RWPE1 (cell line): ENCODE results near the gene MON2.

Experiments used
- CTCF ChIA-PET: fragments of 350-600 bp; sonication (Branson Sonifier 250); formaldehyde crosslinking; extraction: SDS; loops from one replicate; lab custom pipeline; 2021; lab: Yijun Ruan, JAX
- POLR2A ChIA-PET: fragments of 400-600 bp; formaldehyde crosslinking; extraction: SDS; loops from one replicate; lab custom pipeline; 2020; ENCODE audit warnings: antibody characterized with exemption; ENCODE audit not compliant: low non-redundant PET; lab: Yijun Ruan, JAX
- DNase-seq: peaks from one replicate; pipeline ENCODE4 v3.0.0; 2012; ENCODE audit warnings: low spot score
- H3K27ac ChIP-seq: fragments of 450-650 bp; 2 replicates; pipeline ENCODE4 v1.5.1; 2017
- TF ChIP-seq, protein P1 (sequence below): fragments of 450-650 bp; conservative IDR thresholded peaks from 2 replicates; pipeline ENCODE4 v1.5.1; 2017; ENCODE audit warnings: low read depth, mild to moderate bottlenecking

Gene MON2

DNA sequence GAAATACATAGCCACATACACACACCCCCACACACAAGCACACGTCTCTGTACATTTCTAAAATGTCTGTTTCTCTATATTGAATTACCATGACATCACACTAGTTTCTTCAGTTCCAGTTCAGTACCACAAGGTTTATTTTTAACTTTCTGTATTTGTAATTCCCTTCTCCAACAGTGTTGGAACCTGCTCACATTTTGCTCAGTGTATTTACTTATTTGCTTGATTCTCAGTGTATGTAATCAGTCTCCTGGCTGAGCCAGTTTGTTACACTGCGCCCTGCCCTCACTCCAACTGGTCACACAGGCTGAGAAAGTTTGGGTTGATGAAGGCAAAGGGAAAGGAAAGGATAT, 67.1 kb downstream of the MON2 start:
- ChIA-PET POLR2A (no interaction called here), CTCF (no interaction called here)
- DNase-seq, result no peak
- H3K27ac ChIP-seq, result no peak overlapping the region
- TF ChIP-seq, protein P1, sequence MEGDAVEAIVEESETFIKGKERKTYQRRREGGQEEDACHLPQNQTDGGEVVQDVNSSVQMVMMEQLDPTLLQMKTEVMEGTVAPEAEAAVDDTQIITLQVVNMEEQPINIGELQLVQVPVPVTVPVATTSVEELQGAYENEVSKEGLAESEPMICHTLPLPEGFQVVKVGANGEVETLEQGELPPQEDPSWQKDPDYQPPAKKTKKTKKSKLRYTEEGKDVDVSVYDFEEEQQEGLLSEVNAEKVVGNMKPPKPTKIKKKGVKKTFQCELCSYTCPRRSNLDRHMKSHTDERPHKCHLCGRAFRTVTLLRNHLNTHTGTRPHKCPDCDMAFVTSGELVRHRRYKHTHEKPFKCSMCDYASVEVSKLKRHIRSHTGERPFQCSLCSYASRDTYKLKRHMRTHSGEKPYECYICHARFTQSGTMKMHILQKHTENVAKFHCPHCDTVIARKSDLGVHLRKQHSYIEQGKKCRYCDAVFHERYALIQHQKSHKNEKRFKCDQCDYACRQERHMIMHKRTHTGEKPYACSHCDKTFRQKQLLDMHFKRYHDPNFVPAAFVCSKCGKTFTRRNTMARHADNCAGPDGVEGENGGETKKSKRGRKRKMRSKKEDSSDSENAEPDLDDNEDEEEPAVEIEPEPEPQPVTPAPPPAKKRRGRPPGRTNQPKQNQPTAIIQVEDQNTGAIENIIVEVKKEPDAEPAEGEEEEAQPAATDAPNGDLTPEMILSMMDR, result no peak

- no peak for DNase-seq
- TF ChIP-seq, protein P1, result no peak
- no peak overlapping the region for H3K27ac ChIP-seq
- CTCF ChIA-PET, result no interaction called here
- POLR2A ChIA-PET, result no interaction called here
Measured at GRCh38 chr12:62536546-62536945, 69.9 kb downstream of the MON2 start.

DNA sequence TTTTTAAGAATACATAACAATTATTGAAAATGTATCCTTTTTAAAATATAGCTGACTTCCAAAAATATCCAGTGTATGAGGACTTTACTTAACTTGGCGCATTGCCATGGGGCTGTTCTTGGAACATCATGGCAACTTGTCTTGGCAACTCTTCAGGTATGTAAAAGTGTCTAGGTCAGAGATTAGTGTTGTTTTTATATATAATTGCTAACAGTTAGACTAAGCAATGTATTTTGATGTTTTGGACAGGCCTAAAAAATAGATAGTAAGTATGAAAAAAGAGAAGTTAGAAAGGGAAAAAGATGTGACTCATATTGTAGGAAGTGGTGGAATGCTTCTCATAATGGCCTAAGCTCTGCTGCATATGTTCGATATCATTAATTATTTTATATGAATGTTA, 70.9 kb downstream of the MON2 start:
- POLR2A ChIA-PET, result no interaction called here
- no peak overlapping the region for H3K27ac ChIP-seq
- DNase-seq, result no peak
- TF ChIP-seq, protein P1, result no peak
- CTCF ChIA-PET, result interaction anchor here (0.9 kb wide), 1 partner anchor 12 kb away, joined by 4 read pairs; no protein-coding TSS in a partner anchor

DNA sequence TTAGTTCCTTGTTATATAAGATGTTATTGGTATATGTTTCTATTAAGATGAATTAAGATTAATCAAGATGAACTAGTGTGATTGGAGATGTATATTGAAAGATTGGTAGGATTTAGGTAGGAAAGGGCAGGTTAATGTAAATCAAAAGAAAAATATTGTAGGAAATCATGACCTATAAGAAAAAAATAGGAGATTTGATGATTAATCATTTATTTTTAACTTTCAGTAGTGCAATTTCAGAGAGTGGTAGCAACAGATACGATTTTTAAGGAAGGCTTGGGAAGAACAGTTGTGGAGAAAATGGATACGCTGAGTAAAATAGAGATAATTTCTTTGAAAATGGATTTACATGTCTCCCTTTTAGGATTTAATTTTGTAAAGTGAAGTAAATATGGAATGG, 73.7 kb downstream of the MON2 start:
- TF ChIP-seq, protein P1, result no peak
- H3K27ac ChIP-seq, result no peak overlapping the region
- no peak for DNase-seq
- POLR2A ChIA-PET, result no interaction called here
- CTCF ChIA-PET, result no interaction called here

DNA sequence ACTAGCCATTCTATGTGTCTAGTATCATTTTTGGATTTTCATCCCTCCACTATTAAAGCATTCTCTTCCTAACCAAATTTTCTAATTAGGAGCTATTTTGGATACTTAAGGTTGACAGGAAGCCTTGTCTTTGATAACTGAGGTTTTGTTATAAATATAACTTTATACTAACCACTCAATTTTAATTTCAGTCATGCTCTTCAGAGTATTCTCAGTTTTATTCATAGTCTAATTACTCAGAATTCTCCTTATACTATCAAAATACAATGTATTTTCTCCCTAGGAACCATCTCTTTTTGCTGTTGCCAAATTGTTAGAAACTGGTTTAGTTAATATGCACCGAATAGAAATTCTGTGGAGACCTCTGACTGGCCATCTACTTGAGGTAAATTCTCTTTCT, 76.2 kb downstream of the MON2 start:
- TF ChIP-seq, protein P1, result no peak
- DNase-seq, result no peak
- CTCF ChIA-PET, result no interaction called here
- POLR2A ChIA-PET, result no interaction called here
- no peak overlapping the region for H3K27ac ChIP-seq

- TF ChIP-seq, protein P1, result no peak
- POLR2A ChIA-PET, result no interaction called here
- no peak overlapping the region for H3K27ac ChIP-seq
- DNase-seq, result no peak
- CTCF ChIA-PET, result interaction anchor here (0.6 kb wide), 1 partner anchor 377 kb away, joined by 3 read pairs; no protein-coding TSS in a partner anchor
Measured at GRCh38 chr12:62543324-62543723, 76.7 kb downstream of the MON2 start.
